Endothelial cell of umbilical vein (primary cell): ENCODE results near the gene ZFR. TPM values are rescaled to one million over a fixed set of nuclear protein-coding genes. Genes with fewer than 3 reads are reported as not detected.

Experiments used
- BruUV-seq: library from RNA; stranded (reverse); fragments of 400-500 nt; replicated peaks from 2 replicates; lab custom pipeline; 2021; lab: Mats Ljungman, UMichigan
- CTCF ChIA-PET: fragments of 300-600, 350-600 bp; sonication (Branson Sonifier 250); formaldehyde crosslinking; loops from one replicate; lab custom pipeline; 2021; ENCODE audit warnings: antibody characterized with exemption, inconsistent platforms; lab: Charles Lee
- POLR2A ChIA-PET: fragments of 300-600, 350-600 bp; sonication (Branson Sonifier 250); formaldehyde crosslinking; loops from one replicate; lab custom pipeline; 2021; ENCODE audit warnings: antibody characterized with exemption, inconsistent platforms; lab: Charles Lee
- DNase-seq: peaks from one replicate; pipeline ENCODE4 v3.0.0-alpha.2; 2011; ENCODE audit warnings: low read depth, low spot score
- FAIRE-seq: peaks from 2 replicates; lab custom pipeline; 2011; peaks lifted over from hg19 to GRCh38; lab: Jason Lieb, UNC
- H2AFZ ChIP-seq: 2 replicates; pipeline ENCODE4 v1.6.0; 2012; ENCODE audit warnings: low read depth, low read length, control low read depth, inconsistent platforms
- H3K27ac ChIP-seq: 2 replicates; pipeline ENCODE4 v1.5.1; 2011; ENCODE audit warnings: low read depth, mild to moderate bottlenecking, control low read depth, low read length, moderate library complexity; ENCODE audit not compliant: insufficient read depth
- H3K27me3 ChIP-seq, 2 experiments: 2 replicates each; pipeline versions ENCODE4 v1.6.0 to v1.6.1; 2011; ENCODE audit warnings: low read length in 2 of 2, mixed read lengths in 1 of 2; ENCODE audit not compliant: control insufficient read depth in 2 of 2, insufficient read depth in 2 of 2
- H3K36me3 ChIP-seq, 2 experiments: 2 replicates in 1 of 2; 3 replicates in 1 of 2; pipeline ENCODE4 v1.5.1; 2011; ENCODE audit warnings: low read length in 2 of 2, mild to moderate bottlenecking in 1 of 2, moderate library complexity in 1 of 2; ENCODE audit not compliant: control insufficient read depth in 2 of 2, insufficient read depth in 2 of 2; ENCODE audit errors: extremely low read depth in 1 of 2
- H3K4me1 ChIP-seq: 3 replicates; pipeline ENCODE4 v1.5.1; 2011; ENCODE audit warnings: mild to moderate bottlenecking, low read length; ENCODE audit not compliant: control insufficient read depth, insufficient read depth; ENCODE audit errors: extremely low read depth
- H3K4me2 ChIP-seq: 2 replicates; pipeline ENCODE4 v1.6.1; 2011; ENCODE audit warnings: low read length, control low read depth, mixed read lengths; ENCODE audit not compliant: insufficient read depth
- H3K4me3 ChIP-seq, 3 experiments: fragments of 200-600 bp in 1 of 3; sonication (generic), shearing (Covaris generic) in 1 of 3; replicated peaks in 1 of 3; 2 replicates each; pipeline ENCODE4 v1.5.1; 2011 to 2016; ENCODE audit warnings: control low read depth in 3 of 3, low read length in 3 of 3, mild to moderate bottlenecking in 2 of 3, inconsistent platforms in 1 of 3, low read depth in 1 of 3, moderate library complexity in 1 of 3; ENCODE audit not compliant: insufficient read depth in 1 of 3
- H3K79me2 ChIP-seq: 2 replicates; pipeline ENCODE4 v1.6.0; 2012; ENCODE audit warnings: low read length, inconsistent platforms; ENCODE audit not compliant: control insufficient read depth, insufficient read depth
- H3K9ac ChIP-seq: replicated peaks from 2 replicates; pipeline ENCODE3; 2011; ENCODE audit warnings: low read length, control low read depth; ENCODE audit not compliant: insufficient read depth; ENCODE audit errors: extremely low read depth
- H3K9me1 ChIP-seq: replicated peaks from 3 replicates; pipeline ENCODE4 v1.6.0; 2011; ENCODE audit warnings: mild to moderate bottlenecking, low read length; ENCODE audit not compliant: control insufficient read depth, insufficient read depth; ENCODE audit errors: extremely low read depth
- H3K9me3 ChIP-seq: replicated peaks from 2 replicates; pipeline ENCODE4 v1.5.1; 2012; ENCODE audit warnings: low read length, inconsistent platforms; ENCODE audit not compliant: control insufficient read depth, insufficient read depth
- H4K20me1 ChIP-seq: replicated peaks from 2 replicates; pipeline ENCODE3; 2011; ENCODE audit warnings: mild to moderate bottlenecking, low read length; ENCODE audit not compliant: control insufficient read depth, insufficient read depth; ENCODE audit errors: extremely low read depth
- EZH2 ChIP-seq: IDR thresholded peaks from 2 replicates; pipeline ENCODE4 v1.6.1; 2012; ENCODE audit warnings: borderline replicate concordance, low read depth, mild to moderate bottlenecking, moderate library complexity, low read length, inconsistent platforms; ENCODE audit not compliant: severe bottlenecking
- FOS ChIP-seq: IDR thresholded peaks from 2 replicates; pipeline ENCODE4 v1.6.1; 2011; ENCODE audit warnings: mild to moderate bottlenecking, low read length, moderate library complexity, borderline replicate concordance; ENCODE audit not compliant: insufficient read depth
- GATA2 ChIP-seq: IDR thresholded peaks from 2 replicates; pipeline ENCODE4 v1.7.0; 2011; ENCODE audit warnings: low read depth, mild to moderate bottlenecking, moderate library complexity, mixed read lengths, low read length; ENCODE audit not compliant: insufficient read length, insufficient read depth
- JUN ChIP-seq: IDR thresholded peaks from 2 replicates; pipeline ENCODE4 v1.6.1; 2011; ENCODE audit warnings: borderline replicate concordance, low read depth; ENCODE audit not compliant: insufficient read length, insufficient read depth
- MAX ChIP-seq: IDR thresholded peaks from 2 replicates; pipeline ENCODE4 v1.6.1; 2011; ENCODE audit not compliant: insufficient read depth, insufficient read length
- MYC ChIP-seq: IDR thresholded peaks from one replicate; pipeline ENCODE4 v1.6.1; 2011; ENCODE audit warnings: mild to moderate bottlenecking, low read depth, low read length
- POLR2A ChIP-seq: IDR thresholded peaks from 2 replicates; pipeline ENCODE4 v1.6.1; 2012; ENCODE audit warnings: low read depth, mild to moderate bottlenecking, control low read depth, low read length
- POLR2AphosphoS5 ChIP-seq: IDR thresholded peaks from 2 replicates; pipeline ENCODE4 v1.6.1; 2012; ENCODE audit warnings: low read depth, mild to moderate bottlenecking, control low read depth, low read length, moderate library complexity; ENCODE audit not compliant: insufficient read depth
- dilution Hi-C: fragments of 300-500 bp; cut with MboI; formaldehyde crosslinking; loops from one replicate; pipeline ENCODE4 v1.15.0; 2019; ENCODE audit warnings: low sequenced_read_pairs; ENCODE audit not compliant: extremely low pct_ligation_motif_present
- intact Hi-C: fragments of 100-400 bp; cut with micrococcal nuclease; formaldehyde crosslinking; loops from one replicate; pipeline ENCODE4 v1.10.0; 2022
- polyA plus RNA-seq, 4 experiments: library from polyadenylated mRNA; depleted of rRNA in 3 of 4; stranded (reverse) in 3 of 4; unstranded in 1 of 4; fragments of >200 nt; gene quantifications; 2 replicates each; pipeline versions ENCODE4 v1.2.1 to v1.2.3, GENCODE V29; 2011 to 2012; ENCODE audit warnings: missing spikeins in 1 of 4
- total RNA-seq: library from RNA; stranded (reverse); gene quantifications from 2 replicates; pipeline ENCODE4 v1.2.3, GENCODE V29; 2021
- TF ChIP-seq, protein P1 (sequence below), 2 donors: IDR thresholded peaks; 1 replicate in 1 of 2; 2 replicates in 1 of 2; pipeline ENCODE4 v1.5.1; 2011; ENCODE audit warnings: low read length in 2 of 2, mild to moderate bottlenecking in 2 of 2, moderate library complexity in 2 of 2, control low read depth in 1 of 2, inconsistent platforms in 1 of 2, low read depth in 1 of 2; ENCODE audit not compliant: insufficient read depth in 1 of 2; ENCODE audit errors: extremely low read depth in 1 of 2

The ZFR gene
- total and polyA plus RNA-seq, 2 donors (not counting 3 experiments of a cell fraction or from before 2014, with no cell fraction given) = 60.1 to 79.4 TPM

- no peaks in the 10 kb centered on the region for H3K9me3 ChIP-seq
- H3K79me2 ChIP-seq = peaks cover 84% of the 10 kb centered on the region
- no peak for TF ChIP-seq JUN
- TF ChIP-seq FOS = no peak
- TF ChIP-seq, protein P1, sequence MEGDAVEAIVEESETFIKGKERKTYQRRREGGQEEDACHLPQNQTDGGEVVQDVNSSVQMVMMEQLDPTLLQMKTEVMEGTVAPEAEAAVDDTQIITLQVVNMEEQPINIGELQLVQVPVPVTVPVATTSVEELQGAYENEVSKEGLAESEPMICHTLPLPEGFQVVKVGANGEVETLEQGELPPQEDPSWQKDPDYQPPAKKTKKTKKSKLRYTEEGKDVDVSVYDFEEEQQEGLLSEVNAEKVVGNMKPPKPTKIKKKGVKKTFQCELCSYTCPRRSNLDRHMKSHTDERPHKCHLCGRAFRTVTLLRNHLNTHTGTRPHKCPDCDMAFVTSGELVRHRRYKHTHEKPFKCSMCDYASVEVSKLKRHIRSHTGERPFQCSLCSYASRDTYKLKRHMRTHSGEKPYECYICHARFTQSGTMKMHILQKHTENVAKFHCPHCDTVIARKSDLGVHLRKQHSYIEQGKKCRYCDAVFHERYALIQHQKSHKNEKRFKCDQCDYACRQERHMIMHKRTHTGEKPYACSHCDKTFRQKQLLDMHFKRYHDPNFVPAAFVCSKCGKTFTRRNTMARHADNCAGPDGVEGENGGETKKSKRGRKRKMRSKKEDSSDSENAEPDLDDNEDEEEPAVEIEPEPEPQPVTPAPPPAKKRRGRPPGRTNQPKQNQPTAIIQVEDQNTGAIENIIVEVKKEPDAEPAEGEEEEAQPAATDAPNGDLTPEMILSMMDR (IDR thresholded peaks at IDR 0.05; ENCODE audit: extremely low read depth in 1 of 2, insufficient read depth in 1 of 2, low read depth in 1 of 2, low read length in 2 of 2) = no peak
- TF ChIP-seq GATA2 = no peak
- TF ChIP-seq EZH2 = no peak
- no peak for TF ChIP-seq MYC
- TF ChIP-seq POLR2AphosphoS5 = no peak
- TF ChIP-seq MAX = no peak
- no peak for TF ChIP-seq POLR2A
- intact Hi-C loops = no loop called here
- no TSS peak for BruUV-seq
- H3K27me3 ChIP-seq = no peaks in the 10 kb centered on the region
- H3K9me1 ChIP-seq = no peaks in the 10 kb centered on the region
- H3K36me3 ChIP-seq = no peaks in the 10 kb centered on the region
- H4K20me1 ChIP-seq = peaks cover 11% of the 10 kb centered on the region
- no peak overlapping the region for H3K9ac ChIP-seq
- no peak overlapping the region for H2AFZ ChIP-seq
- no peak for DNase-seq
- no peak overlapping the region for H3K4me2 ChIP-seq
- H3K4me1 ChIP-seq = no peaks in the 10 kb centered on the region
- no peak for FAIRE-seq
- dilution Hi-C loops = no loop called here
- CTCF ChIA-PET = interaction anchor here (0.5 kb wide), 1 partner anchor 13 kb away, joined by 3 read pairs; no protein-coding TSS in a partner anchor
- no peak overlapping the region for H3K4me3 ChIP-seq
- POLR2A ChIA-PET = interaction anchor here (0.7 kb wide), 1 partner anchor 606 kb away, joined by 4 read pairs; no protein-coding TSS in a partner anchor
- H3K27ac ChIP-seq = no peak overlapping the region
Measured at GRCh38 chr5:32422697-32423096, 21.8 kb downstream of the ZFR start.
